HepG2 (cell line): ENCODE data around the gene TUBB4B. TPM values are rescaled to one million over a fixed set of nuclear protein-coding genes. Genes with fewer than 3 reads are reported as not detected.

ENCODE experiments used
- CERS6 ChIP-seq: sonication (generic); formaldehyde crosslinking; IDR thresholded peaks from 2 replicates; pipeline ENCODE4 v1.5.0; 2020; ENCODE audit warnings: missing genetic modification reagents
- GTF2F1 ChIP-seq: fragments of 150-350 bp; IDR thresholded peaks from 2 replicates; pipeline ENCODE4 v1.6.1; 2014; ENCODE audit warnings: low read length
- HDAC6 ChIP-seq: fragments of 200-600 bp; sonication (generic); IDR thresholded peaks from 2 replicates; pipeline ENCODE4 v1.7.0; 2017; ENCODE audit warnings: mild to moderate bottlenecking, antibody characterized with exemption, low read length, low read depth
- MAFG ChIP-seq: sonication (generic); formaldehyde crosslinking; IDR thresholded peaks from 2 replicates; pipeline ENCODE4 v1.5.1; 2020; ENCODE audit warnings: mild to moderate bottlenecking, missing genetic modification reagents
- NFE2L1 ChIP-seq: sonication (generic); formaldehyde crosslinking; IDR thresholded peaks from 2 replicates; pipeline ENCODE4 v1.4.0; 2020; ENCODE audit warnings: missing genetic modification reagents, mild to moderate bottlenecking, borderline replicate concordance
- POGZ ChIP-seq: sonication (generic); formaldehyde crosslinking; IDR thresholded peaks from 2 replicates; pipeline ENCODE4 v1.4.0; 2020; ENCODE audit warnings: mild to moderate bottlenecking, missing genetic modification reagents
- RELA ChIP-seq: sonication (generic); formaldehyde crosslinking; IDR thresholded peaks from 2 replicates; pipeline ENCODE4 v1.4.0; 2020; ENCODE audit warnings: missing genetic modification reagents
- TAF1 ChIP-seq: sonication (generic); formaldehyde crosslinking; IDR thresholded peaks from 2 replicates; pipeline ENCODE4 v1.4.0; 2020; ENCODE audit warnings: missing genetic modification reagents
- USF2 ChIP-seq, 2 experiments: sonication (generic) in 1 of 2; formaldehyde crosslinking in 1 of 2; IDR thresholded peaks; 2 replicates each; pipeline versions ENCODE4 v1.5.1 to v1.6.1; 2011 to 2020; ENCODE audit warnings: borderline replicate concordance in 1 of 2, low read depth in 1 of 2, low read length in 1 of 2, mild to moderate bottlenecking in 1 of 2, missing genetic modification reagents in 1 of 2, moderate library complexity in 1 of 2
- ZFY ChIP-seq: sonication (generic); formaldehyde crosslinking; IDR thresholded peaks from 2 replicates; pipeline ENCODE4 v1.4.0; 2020; ENCODE audit warnings: missing genetic modification reagents
- ZGPAT ChIP-seq: IDR thresholded peaks from 2 replicates; pipeline ENCODE4 v1.6.1; 2016; ENCODE audit warnings: mild to moderate bottlenecking
- ZMAT5 ChIP-seq: sonication (generic); formaldehyde crosslinking; IDR thresholded peaks from 2 replicates; pipeline ENCODE4 v1.5.0; 2020; ENCODE audit warnings: mild to moderate bottlenecking, low read depth, missing genetic modification reagents, borderline replicate concordance
- ZNF33A ChIP-seq: sonication (generic); formaldehyde crosslinking; IDR thresholded peaks from 2 replicates; pipeline ENCODE4 v1.5.1; 2020; ENCODE audit warnings: missing genetic modification reagents, mild to moderate bottlenecking, moderate library complexity, borderline replicate concordance
- ZNF496 ChIP-seq: sonication (generic); formaldehyde crosslinking; IDR thresholded peaks from 2 replicates; pipeline ENCODE4 v1.8.1; 2023; ENCODE audit warnings: mild to moderate bottlenecking, moderate library complexity, missing genetic modification reagents; ENCODE audit not compliant: insufficient replicate concordance
- ZNF567 ChIP-seq: sonication (generic); formaldehyde crosslinking; IDR thresholded peaks from 2 replicates; pipeline ENCODE4 v1.8.1; 2023; ENCODE audit warnings: mild to moderate bottlenecking, missing genetic modification reagents, borderline replicate concordance
- polyA plus RNA-seq, 8 experiments: library from polyadenylated mRNA; depleted of rRNA in 3 of 8; stranded (reverse) in 7 of 8; unstranded in 1 of 8; fragments of >200 nt; fragmentation: Illumina TruSeq in 4 of 8; extraction: Trizol in 4 of 8; gene quantifications; 2 replicates each; pipeline versions ENCODE4 v1.2.1 to v1.2.3, GENCODE V29; 2011 to 2016; ENCODE audit warnings: low read depth in 4 of 8, missing spikeins in 1 of 8, mixed read lengths in 1 of 8; ENCODE audit not compliant: insufficient read depth in 1 of 8
- total RNA-seq, 5 experiments: library from RNA; depleted of rRNA; stranded (reverse); fragments of >200 nt; fragmentation: Illumina TruSeq; extraction: Trizol; gene quantifications; 2 replicates each; pipeline ENCODE4 v1.2.3, GENCODE V29; 2016; ENCODE audit warnings: low read depth in 1 of 5
- TF ChIP-seq, protein P1 (sequence below): fragments of 450-650 bp; IDR thresholded peaks from 2 replicates; pipeline ENCODE4 v1.6.1; 2016
- TF ChIP-seq, protein P2 (sequence below): sonication (generic); formaldehyde crosslinking; IDR thresholded peaks from 2 replicates; pipeline ENCODE4 v1.4.0; 2020; ENCODE audit warnings: mild to moderate bottlenecking, missing genetic modification reagents
- TF ChIP-seq, protein P3 (sequence below): sonication (generic); formaldehyde crosslinking; IDR thresholded peaks from 2 replicates; pipeline ENCODE4 v1.5.1; 2020; ENCODE audit warnings: missing genetic modification reagents, mild to moderate bottlenecking, borderline replicate concordance

Gene TUBB4B
- total and polyA plus RNA-seq, 2 of the 13 experiments (the other 11 are each of a cell fraction or from before 2014, with no cell fraction given) = 182 to 412 TPM

DNA sequence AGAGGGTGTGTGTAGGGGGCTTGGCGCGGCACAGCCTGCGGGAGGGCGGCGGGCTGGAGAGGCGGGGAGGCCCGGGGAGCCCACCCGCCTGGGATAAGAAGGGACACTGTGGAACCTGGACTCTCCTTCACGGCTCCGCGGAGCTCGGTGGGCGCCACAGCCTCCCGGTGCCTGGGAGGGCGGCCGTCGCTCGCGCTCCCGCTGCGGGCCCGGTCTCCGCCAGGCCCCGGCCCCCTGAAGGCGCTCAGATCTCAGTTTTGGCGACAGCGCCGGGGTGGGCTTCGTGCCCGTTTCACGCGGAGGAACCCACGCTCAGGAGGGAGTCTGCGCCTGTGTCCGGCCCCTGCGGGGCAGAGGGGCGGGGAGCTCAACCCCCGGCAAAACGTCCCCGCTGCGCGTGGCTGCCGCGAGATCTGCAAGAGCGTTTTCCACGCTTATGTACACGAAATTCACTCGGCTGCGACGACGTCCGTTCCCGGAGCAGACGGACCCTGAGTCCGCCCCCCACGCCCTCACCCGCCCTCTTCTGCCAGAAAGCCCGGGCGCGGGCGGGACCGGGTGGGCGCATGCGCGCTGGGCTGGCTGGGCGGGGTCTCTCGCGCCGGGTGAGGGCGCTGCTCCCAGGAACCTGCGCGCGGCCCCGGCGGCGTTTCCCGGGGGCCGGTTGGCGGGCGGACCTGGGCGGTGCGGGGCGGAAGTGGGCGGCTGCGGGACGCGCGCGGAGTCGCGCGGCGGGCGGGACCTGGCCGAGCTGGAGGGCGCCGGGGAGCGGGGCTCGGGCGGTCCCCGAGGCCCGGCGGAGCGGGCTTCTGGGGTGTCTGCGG, 13.7 kb downstream of the TUBB4B start, which contains the start of gene NELFB (continued):
- TF ChIP-seq, protein P1, sequence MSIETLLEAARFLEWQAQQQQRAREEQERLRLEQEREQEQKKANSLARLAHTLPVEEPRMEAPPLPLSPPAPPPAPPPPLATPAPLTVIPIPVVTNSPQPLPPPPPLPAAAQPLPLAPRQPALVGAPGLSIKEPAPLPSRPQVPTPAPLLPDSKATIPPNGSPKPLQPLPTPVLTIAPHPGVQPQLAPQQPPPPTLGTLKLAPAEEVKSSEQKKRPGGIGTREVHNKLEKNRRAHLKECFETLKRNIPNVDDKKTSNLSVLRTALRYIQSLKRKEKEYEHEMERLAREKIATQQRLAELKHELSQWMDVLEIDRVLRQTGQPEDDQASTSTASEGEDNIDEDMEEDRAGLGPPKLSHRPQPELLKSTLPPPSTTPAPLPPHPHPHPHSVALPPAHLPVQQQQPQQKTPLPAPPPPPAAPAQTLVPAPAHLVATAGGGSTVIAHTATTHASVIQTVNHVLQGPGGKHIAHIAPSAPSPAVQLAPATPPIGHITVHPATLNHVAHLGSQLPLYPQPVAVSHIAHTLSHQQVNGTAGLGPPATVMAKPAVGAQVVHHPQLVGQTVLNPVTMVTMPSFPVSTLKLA = no peak
- TF ChIP-seq ZFY = peak; percentile 63
- TF ChIP-seq ZNF496 (CRISPR knock-in tag) = no peak
- no peak for TF ChIP-seq ZNF567
- no peak for TF ChIP-seq POGZ (CRISPR knock-in tag)
- peak; percentile 23; the same call in 1 of the 2 replicates for TF ChIP-seq ZGPAT (CRISPR knock-in tag)
- TF ChIP-seq, protein P2, sequence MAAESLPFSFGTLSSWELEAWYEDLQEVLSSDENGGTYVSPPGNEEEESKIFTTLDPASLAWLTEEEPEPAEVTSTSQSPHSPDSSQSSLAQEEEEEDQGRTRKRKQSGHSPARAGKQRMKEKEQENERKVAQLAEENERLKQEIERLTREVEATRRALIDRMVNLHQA = 0 out of 2 replicates have a peak, but pooled peaks have one; percentile 31
- TF ChIP-seq HDAC6 = no peak
- TF ChIP-seq GTF2F1 = no peak
- no peak for TF ChIP-seq NFE2L1 (CRISPR knock-in tag)
- TF ChIP-seq, protein P3, sequence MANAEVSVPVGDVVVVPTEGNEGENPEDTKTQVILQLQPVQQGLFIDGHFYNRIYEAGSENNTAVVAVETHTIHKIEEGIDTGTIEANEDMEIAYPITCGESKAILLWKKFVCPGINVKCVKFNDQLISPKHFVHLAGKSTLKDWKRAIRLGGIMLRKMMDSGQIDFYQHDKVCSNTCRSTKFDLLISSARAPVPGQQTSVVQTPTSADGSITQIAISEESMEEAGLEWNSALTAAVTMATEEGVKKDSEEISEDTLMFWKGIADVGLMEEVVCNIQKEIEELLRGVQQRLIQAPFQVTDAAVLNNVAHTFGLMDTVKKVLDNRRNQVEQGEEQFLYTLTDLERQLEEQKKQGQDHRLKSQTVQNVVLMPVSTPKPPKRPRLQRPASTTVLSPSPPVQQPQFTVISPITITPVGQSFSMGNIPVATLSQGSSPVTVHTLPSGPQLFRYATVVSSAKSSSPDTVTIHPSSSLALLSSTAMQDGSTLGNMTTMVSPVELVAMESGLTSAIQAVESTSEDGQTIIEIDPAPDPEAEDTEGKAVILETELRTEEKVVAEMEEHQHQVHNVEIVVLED (CRISPR knock-in tag) = peak; percentile 46
- TF ChIP-seq ZNF33A (CRISPR knock-in tag) = no peak
- no peak for TF ChIP-seq ZMAT5 (CRISPR knock-in tag)
- TF ChIP-seq TAF1 (CRISPR knock-in tag) = peak; percentile 73
- TF ChIP-seq RELA (CRISPR knock-in tag) = no peak
- no peak for TF ChIP-seq MAFG
- no peak for TF ChIP-seq USF2 (IDR thresholded peaks at IDR 0.05; ENCODE audit: low read depth, low read length)
- no peak for TF ChIP-seq USF2 (CRISPR knock-in tag; IDR thresholded peaks at IDR 0.05; ENCODE audit: borderline replicate concordance)
- 0 out of 2 replicates have a peak, but pooled peaks have one; percentile 52 for TF ChIP-seq CERS6 (CRISPR knock-in tag)
